Large intestine (tissue), 3 donors: ENCODE measurements around the gene BRI3BP. TPM values are rescaled to one million over a fixed set of nuclear protein-coding genes. Genes with fewer than 3 reads are reported as not detected.

Experiments
- DNase-seq, 2 donors: peaks; one replicate each; pipeline versions ENCODE4 v3.0.0 to v3.0.0-alpha.2; 2013
- H3K27ac ChIP-seq: one replicate; pipeline ENCODE4 v1.5.1; 2013; ENCODE audit warnings: low read length
- H3K27me3 ChIP-seq: 2 replicates; pipeline ENCODE4 v1.6.1; 2013; ENCODE audit warnings: low read length; ENCODE audit not compliant: control insufficient read depth, insufficient read depth
- H3K36me3 ChIP-seq: 2 replicates; pipeline ENCODE4 v1.6.1; 2013; ENCODE audit warnings: low read length; ENCODE audit not compliant: control insufficient read depth, insufficient read depth
- H3K4me1 ChIP-seq: one replicate; pipeline ENCODE4 v1.6.1; 2013; ENCODE audit warnings: low read length; ENCODE audit not compliant: control insufficient read depth, insufficient read depth
- H3K4me3 ChIP-seq: one replicate; pipeline ENCODE4 v1.5.1; 2013; ENCODE audit warnings: low read length
- H3K9me3 ChIP-seq: one replicate; pipeline ENCODE4 v1.6.1; 2013; ENCODE audit warnings: mild to moderate bottlenecking, low read depth, low read length, moderate library complexity; ENCODE audit not compliant: control insufficient read depth
- WGBS: methylation state at CpG from one replicate; pipeline ENCODE4 v1.1.5; 2013; ENCODE audit warnings: low lambda C conversion rate; ENCODE audit not compliant: insufficient coverage; 5-methylcytosine and 5-hydroxymethylcytosine counted together
- polyA plus RNA-seq: library from polyadenylated mRNA; unstranded; fragments of 120-200 nt; gene quantifications from one replicate; pipeline ENCODE4 v1.2.1, GENCODE V29; 2013

The BRI3BP gene
- polyA plus RNA-seq, 1 donor: 29.1 TPM

DNA sequence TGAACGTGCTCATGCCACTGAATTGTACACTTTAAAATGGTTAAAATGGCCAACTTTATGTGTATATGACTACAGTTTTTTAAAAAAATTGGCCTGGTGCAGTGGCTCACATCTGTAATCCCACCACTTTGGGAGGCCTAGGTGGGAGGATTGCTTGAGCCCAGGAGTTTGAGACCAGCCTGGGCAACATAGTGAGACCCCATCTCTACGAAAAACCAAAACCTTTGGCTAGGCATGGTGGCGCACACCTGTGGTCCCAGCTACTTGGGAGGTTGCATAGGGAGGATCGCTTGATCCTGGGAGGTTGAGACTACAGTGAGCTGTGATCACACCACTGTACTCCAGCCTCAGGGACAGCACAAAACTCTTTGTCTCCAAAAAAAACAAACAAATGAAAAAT, 5.3 kb downstream of the BRI3BP start:
- WGBS: no CpG with 5 or more reads among the region's 4 CpGs
- H3K36me3 ChIP-seq: no peaks in the 10 kb centered on the region
- H3K4me1 ChIP-seq: peaks cover 2% of the 10 kb centered on the region
- H3K27ac ChIP-seq: no peak overlapping the region
- no peak overlapping the region for H3K4me3 ChIP-seq
- no peaks in the 10 kb centered on the region for H3K27me3 ChIP-seq
- no peaks in the 10 kb centered on the region for H3K9me3 ChIP-seq
- DNase-seq: no peak

GRCh38 chr12:125001636-125002035, 8.2 kb downstream of the BRI3BP start:
- H3K4me1 ChIP-seq: no peaks in the 10 kb centered on the region
- H3K4me3 ChIP-seq: no peak overlapping the region
- H3K27me3 ChIP-seq: no peaks in the 10 kb centered on the region
- DNase-seq: no peak
- H3K27ac ChIP-seq: no peak overlapping the region
- H3K36me3 ChIP-seq: peaks cover 4% of the 10 kb centered on the region
- H3K9me3 ChIP-seq: no peaks in the 10 kb centered on the region
- no CpG with 5 or more reads among the region's 3 CpGs for WGBS

DNA sequence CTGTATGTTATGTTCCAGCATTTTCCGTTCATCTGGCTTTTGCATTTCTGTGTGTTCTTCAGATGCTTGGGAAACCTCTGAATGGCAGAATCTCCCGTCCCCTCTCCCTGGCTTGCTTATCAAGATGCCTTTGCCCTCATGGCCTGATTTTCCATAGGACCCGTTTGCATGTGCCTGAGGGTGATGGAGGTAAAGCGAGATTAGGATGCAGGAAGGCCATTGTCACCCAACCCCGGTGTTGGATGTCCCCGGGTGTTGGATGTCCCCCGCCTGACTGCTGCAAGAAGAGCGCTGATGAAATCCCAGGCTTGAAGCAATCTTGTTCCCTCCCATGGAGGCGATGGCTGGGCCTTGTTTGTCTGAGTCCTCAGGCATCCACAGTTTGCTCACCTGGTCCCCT, 9.6 kb downstream of the BRI3BP start:
- Histone ChIP-seq H3K36me3 (peaks cover 6% of the 10 kb centered on the region), H3K4me1 (no peaks in the 10 kb centered on the region), H3K4me3 (no peak overlapping the region), H3K27ac (no peak overlapping the region), H3K27me3 (no peaks in the 10 kb centered on the region), H3K9me3 (no peaks in the 10 kb centered on the region)
- no CpG with 5 or more reads among the region's 9 CpGs for whole genome bisulfite sequencing
- no peak for DNase-seq

GRCh38 chr12:125004621-125005020, 11.2 kb downstream of the BRI3BP start:
- Histone ChIP-seq H3K27me3 (no peaks in the 10 kb centered on the region), H3K4me1 (no peaks in the 10 kb centered on the region), H3K9me3 (no peaks in the 10 kb centered on the region), H3K27ac (no peak overlapping the region), H3K36me3 (peaks cover 6% of the 10 kb centered on the region), H3K4me3 (no peak overlapping the region)
- 100% methylated on average over 1 of the region's 6 CpGs for WGBS
- no peak for DNase-seq

GRCh38 chr12:125005652-125006051, 12.2 kb downstream of the BRI3BP start:
- H3K4me1 ChIP-seq: no peaks in the 10 kb centered on the region
- no peak overlapping the region for H3K4me3 ChIP-seq
- H3K9me3 ChIP-seq: no peaks in the 10 kb centered on the region
- H3K27ac ChIP-seq: no peak overlapping the region
- H3K36me3 ChIP-seq: peaks cover 6% of the 10 kb centered on the region
- H3K27me3 ChIP-seq: no peaks in the 10 kb centered on the region
- WGBS: 87% methylated on average over 3 of the region's 14 CpGs
- no peak for DNase-seq

DNA sequence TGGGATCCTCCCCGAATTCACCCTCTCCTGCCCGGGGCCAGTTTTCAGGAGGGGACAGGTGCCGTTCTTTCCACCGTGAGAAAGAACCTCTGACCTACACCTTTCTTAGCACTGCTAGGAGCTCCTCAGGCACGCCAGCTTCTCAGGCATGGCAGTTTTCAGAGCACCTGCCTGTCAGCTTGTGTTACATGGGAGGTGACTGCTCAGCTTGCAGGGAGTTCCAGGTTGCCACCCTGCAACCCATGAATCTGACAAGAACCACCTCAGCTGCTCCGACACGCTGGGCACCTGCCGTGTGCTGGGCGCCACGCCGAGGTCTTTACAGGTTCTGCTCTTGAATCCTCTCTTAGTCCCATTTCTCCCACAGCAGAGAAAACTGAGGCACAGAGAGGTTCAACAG, 12.9 kb downstream of the BRI3BP start:
- Histone ChIP-seq H3K4me3 (no peak overlapping the region), H3K4me1 (no peaks in the 10 kb centered on the region), H3K27me3 (no peaks in the 10 kb centered on the region), H3K9me3 (no peaks in the 10 kb centered on the region), H3K27ac (no peak overlapping the region), H3K36me3 (peaks cover 6% of the 10 kb centered on the region)
- no peak for DNase-seq
- WGBS: no CpG with 5 or more reads among the region's 11 CpGs

DNA sequence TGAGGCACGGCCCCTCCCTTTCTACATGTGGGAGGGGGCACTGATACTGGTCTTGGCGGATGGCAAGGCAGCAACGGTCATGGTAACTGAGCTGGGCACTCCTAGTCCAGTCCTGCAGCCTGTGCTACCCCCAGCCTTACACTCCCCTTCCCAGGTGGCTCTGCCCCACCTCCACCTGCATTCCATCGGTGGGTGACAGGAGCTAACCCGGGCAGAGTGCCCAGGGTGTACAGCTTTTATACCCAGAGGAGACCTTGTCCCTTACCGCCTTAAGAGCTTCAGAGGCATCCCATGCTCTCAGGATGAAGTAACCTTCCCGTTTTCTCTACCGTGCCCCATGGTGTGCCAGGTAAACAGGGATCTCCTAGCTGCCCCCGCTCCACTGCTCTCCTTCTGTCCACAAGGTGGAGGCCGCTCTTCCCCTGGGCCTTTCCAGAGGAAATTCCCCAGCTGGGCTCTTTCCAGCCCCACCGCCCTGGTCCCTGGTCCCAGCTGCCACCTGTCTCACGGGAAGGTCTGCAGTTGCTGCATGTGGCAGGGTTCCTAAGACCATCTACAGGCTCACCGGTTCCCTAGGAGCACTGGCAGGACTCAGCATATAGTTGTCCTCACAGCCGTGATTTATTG, 20.5 kb downstream of the BRI3BP start:
- no CpG with 5 or more reads among the region's 14 CpGs for WGBS
- no peak overlapping the region for H3K4me3 ChIP-seq
- DNase-seq: no peak
- no peaks in the 10 kb centered on the region for H3K9me3 ChIP-seq
- no peaks in the 10 kb centered on the region for H3K27me3 ChIP-seq
- no peaks in the 10 kb centered on the region for H3K4me1 ChIP-seq
- peaks cover 44% of the 10 kb centered on the region for H3K36me3 ChIP-seq
- no peak overlapping the region for H3K27ac ChIP-seq

DNA sequence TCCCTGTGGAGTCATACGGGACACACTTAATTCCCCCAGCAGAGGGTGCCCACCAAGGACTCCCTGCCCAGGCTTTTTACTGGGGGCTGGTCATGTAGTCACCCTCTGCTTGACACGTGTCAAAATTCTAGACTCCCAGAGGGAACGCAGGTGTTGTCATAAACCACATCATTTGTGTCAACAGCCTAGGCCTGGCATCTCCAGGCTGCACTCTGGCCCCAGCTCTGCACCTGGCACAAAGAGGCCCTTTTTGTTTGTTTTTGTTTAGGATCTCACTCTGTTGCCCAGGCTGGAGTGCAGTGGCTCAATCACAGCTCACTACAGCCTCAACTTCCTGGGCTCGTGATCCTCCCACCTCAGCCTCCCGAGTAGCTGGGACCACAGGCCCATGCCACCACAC, 21.1 kb downstream of the BRI3BP start:
- H3K27me3 ChIP-seq: no peaks in the 10 kb centered on the region
- no peak overlapping the region for H3K27ac ChIP-seq
- H3K36me3 ChIP-seq: peaks cover 44% of the 10 kb centered on the region
- no CpG with 5 or more reads among the region's 5 CpGs for WGBS
- DNase-seq: no peak
- H3K9me3 ChIP-seq: no peaks in the 10 kb centered on the region
- H3K4me1 ChIP-seq: no peaks in the 10 kb centered on the region
- no peak overlapping the region for H3K4me3 ChIP-seq

GRCh38 chr12:125015680-125016310, 22.4 kb downstream of the BRI3BP start:
- Histone ChIP-seq H3K4me1 (no peaks in the 10 kb centered on the region), H3K27me3 (no peaks in the 10 kb centered on the region), H3K9me3 (no peaks in the 10 kb centered on the region), H3K36me3 (peaks cover 44% of the 10 kb centered on the region), H3K27ac (no peak overlapping the region), H3K4me3 (no peak overlapping the region)
- WGBS: 100% methylated on average over 2 of the region's 24 CpGs
- no peak for DNase-seq

DNA sequence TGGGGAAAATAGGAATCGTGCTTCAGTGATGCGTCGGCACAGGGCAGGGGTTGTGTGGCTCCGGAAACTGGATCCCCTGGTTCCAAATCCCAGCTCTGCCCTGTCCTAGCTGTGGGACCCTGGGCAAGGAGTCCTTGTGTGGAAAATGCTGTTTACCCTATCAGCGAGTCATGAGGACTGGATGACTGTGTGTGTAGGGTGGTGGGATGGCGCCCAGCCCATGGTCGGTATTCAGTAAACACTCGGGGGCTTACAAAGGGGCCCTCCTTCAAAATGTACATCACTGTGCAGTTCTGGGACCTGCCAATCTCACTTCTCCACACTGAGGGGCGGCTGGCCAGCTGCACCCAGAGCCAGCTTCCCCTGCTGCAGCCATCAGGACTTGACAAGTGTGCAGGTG, 24.4 kb downstream of the BRI3BP start:
- no peaks in the 10 kb centered on the region for H3K9me3 ChIP-seq
- no peak for DNase-seq
- peaks cover 35% of the 10 kb centered on the region for H3K36me3 ChIP-seq
- no peaks in the 10 kb centered on the region for H3K27me3 ChIP-seq
- WGBS: no CpG with 5 or more reads among the region's 9 CpGs
- no peak overlapping the region for H3K4me3 ChIP-seq
- H3K27ac ChIP-seq: no peak overlapping the region
- no peaks in the 10 kb centered on the region for H3K4me1 ChIP-seq

- Histone ChIP-seq H3K4me3 (no peak overlapping the region), H3K36me3 (peaks cover 34% of the 10 kb centered on the region), H3K27ac (no peak overlapping the region), H3K9me3 (no peaks in the 10 kb centered on the region), H3K4me1 (no peaks in the 10 kb centered on the region), H3K27me3 (no peaks in the 10 kb centered on the region)
- DNase-seq: no peak
- no CpG with 5 or more reads among the region's 11 CpGs for WGBS
These were observed 24.9 kb downstream of the BRI3BP start for GRCh38 chr12:125018356-125018755.
